ENCODE data around the gene STPG3.
A peak's percentile ranks its signal among the peaks of the same experiment; 100 is the strongest.

The STPG3 gene

GRCh38 chr9:137302118-137302448, 51.0 kb downstream of the STPG3 start, which contains the start of gene NRARP:
NRARP (minus strand) TSS chr9:137302271; CDS start chr9:137301928, 343 bp downstream.
- Histone ChIP-seq H3K9me3 (ENCODE audit: low read length) (no peaks in the 10 kb centered on the region), H3K4me1 (ENCODE audit: insufficient read depth, low read length, severe bottlenecking) (peaks cover 14% of the 10 kb centered on the region), H3K4me2 (ENCODE audit: low read length) (peak within 1 kb of the TSS; percentile 88), H3K79me2 (ENCODE audit: insufficient read depth, low read length) (no peaks in the 10 kb centered on the region), H3K36me3 (ENCODE audit: insufficient read depth, low read length) (no peaks in the 10 kb centered on the region), H3K9ac (ENCODE audit: low read length) (no peak within 1 kb of the TSS; the same call in 1 of the 2 replicates), H2AFZ (ENCODE audit: low read length) (no peak within 1 kb of the TSS), H3K27ac (ENCODE audit: low read depth, low read length, poor library complexity, severe bottlenecking) (no peak within 1 kb of the TSS), H3K9me2 (ENCODE audit: low read depth, low read length) (no peaks in the 10 kb centered on the region), H3K4me3 (ENCODE audit: low read depth, low read length, poor library complexity, severe bottlenecking) (peak within 1 kb of the TSS; percentile 59), H4K20me1 (ENCODE audit: insufficient read depth, low read length) (no peaks in the 10 kb centered on the region), H3K27me3 (ENCODE audit: insufficient read depth, low read length) (peaks cover 21% of the 10 kb centered on the region; the same call in 1 of the 2 replicates), H3F3A (ENCODE audit: insufficient read depth, low read length) (peaks cover 6% of the 10 kb centered on the region; the same call in 1 of the 2 replicates)
- TF ChIP-seq EZH2 (IDR thresholded peaks at IDR 0.05; ENCODE audit: borderline replicate concordance, low read length) (no peak), CTCF (IDR thresholded peaks at IDR 0.05; ENCODE audit: low read length) (no peak)

- H3K4me2 ChIP-seq (ENCODE audit: low read length) = peak overlapping the region; percentile 45
- H2AFZ ChIP-seq (ENCODE audit: low read length) = no peak overlapping the region
- H3K4me1 ChIP-seq (ENCODE audit: insufficient read depth, low read length, severe bottlenecking) = peaks cover 14% of the 10 kb centered on the region
- H3K79me2 ChIP-seq (ENCODE audit: insufficient read depth, low read length) = no peaks in the 10 kb centered on the region
- no peak overlapping the region for H3K9ac ChIP-seq (ENCODE audit: low read length)
- peak; percentile 43 for TF ChIP-seq CTCF (IDR thresholded peaks at IDR 0.05; ENCODE audit: low read length)
- TF ChIP-seq EZH2 (IDR thresholded peaks at IDR 0.05; ENCODE audit: borderline replicate concordance, low read length) = no peak
- no peak overlapping the region for H3K27ac ChIP-seq (ENCODE audit: low read depth, low read length, poor library complexity, severe bottlenecking)
- peaks cover 6% of the 10 kb centered on the region; the same call in 1 of the 2 replicates for H3F3A ChIP-seq (ENCODE audit: insufficient read depth, low read length)
- H3K9me2 ChIP-seq (ENCODE audit: low read depth, low read length) = no peaks in the 10 kb centered on the region
- no peaks in the 10 kb centered on the region for H3K9me3 ChIP-seq (ENCODE audit: low read length)
- H4K20me1 ChIP-seq (ENCODE audit: insufficient read depth, low read length) = no peaks in the 10 kb centered on the region
- H3K4me3 ChIP-seq (ENCODE audit: low read depth, low read length, poor library complexity, severe bottlenecking) = peak overlapping the region; percentile 30
- no peaks in the 10 kb centered on the region for H3K36me3 ChIP-seq (ENCODE audit: insufficient read depth, low read length)
- peaks cover 21% of the 10 kb centered on the region; the same call in 1 of the 2 replicates for H3K27me3 ChIP-seq (ENCODE audit: insufficient read depth, low read length)
Measured at GRCh38 chr9:137302449-137303150, 51.5 kb downstream of the STPG3 start.

Measured in OCI-LY1 (cell line).